K562 (cell line): ENCODE measurements around the gene C12orf60. TPM values are rescaled to one million over a fixed set of nuclear protein-coding genes. Genes with fewer than 3 reads are reported as not detected.

Experiments
- ATAC-seq: fragments of 200-7000 bp; cut with Tn5 transposase; 3 replicates; pipeline ENCODE4 v1.9.1; 2020; ENCODE audit warnings: moderate library complexity
- BruUV-seq: library from RNA; stranded (reverse); fragments of 400-500 nt; replicated peaks from 2 replicates; lab custom pipeline; 2021; lab: Mats Ljungman, UMichigan
- CTCF ChIA-PET: fragments of 300-600 bp; formaldehyde crosslinking; extraction: SDS; loops from one replicate; lab custom pipeline; 2021; ENCODE audit warnings: low intra/inter-chr PET ratio; lab: Yijun Ruan, JAX
- POLR2A ChIA-PET: fragments of 300-600, 350-650 bp; sonication (Branson Sonifier 250); formaldehyde crosslinking; extraction: SDS; loops from one replicate; lab custom pipeline; 2021; ENCODE audit warnings: antibody characterized with exemption, inconsistent platforms; lab: Yijun Ruan, JAX
- DNase-seq, 4 experiments: peaks; one replicate each; pipeline versions ENCODE4 v3.0.0 to v3.0.0-alpha.2; 2011 to 2018; ENCODE audit warnings: low spot score in 3 of 4, mixed read lengths in 3 of 4; ENCODE audit errors: extremely low read depth in 1 of 4
- FAIRE-seq: peaks from 2 replicates; lab custom pipeline; 2011; peaks lifted over from hg19 to GRCh38; lab: Jason Lieb, UNC
- H2AFZ ChIP-seq: 2 replicates; pipeline ENCODE4 v1.6.0; 2011; ENCODE audit warnings: low read depth, low read length, control low read depth, inconsistent platforms
- H3K27ac ChIP-seq: fragments of 200-600 bp; 3 replicates; pipeline ENCODE4 v1.8.0; 2011; ENCODE audit warnings: low read depth, mild to moderate bottlenecking, control low read depth, inconsistent platforms, low read length, moderate library complexity, mixed read lengths; ENCODE audit errors: extremely low read depth
- H3K27me3 ChIP-seq, 2 experiments: fragments of 300-600 bp in 1 of 2; 2 replicates in 1 of 2; 3 replicates in 1 of 2; pipeline versions ENCODE4 v1.6.0 to v1.8.0; 2011; ENCODE audit warnings: inconsistent platforms in 2 of 2, low read length in 2 of 2, mild to moderate bottlenecking in 1 of 2, mixed read lengths in 1 of 2, moderate library complexity in 1 of 2; ENCODE audit not compliant: control insufficient read depth in 2 of 2, insufficient read depth in 2 of 2
- H3K36me3 ChIP-seq: fragments of 300-600 bp; 3 replicates; pipeline ENCODE4 v1.8.0; 2011; ENCODE audit warnings: mild to moderate bottlenecking, low read length, inconsistent platforms; ENCODE audit not compliant: control insufficient read depth, insufficient read depth
- H3K4me1 ChIP-seq, 2 experiments: fragments of 200-600 bp in 1 of 2; replicated peaks in 1 of 2; 2 replicates in 1 of 2; 3 replicates in 1 of 2; pipeline versions ENCODE4 v1.5.1 to v1.8.0; 2011; ENCODE audit warnings: inconsistent platforms in 2 of 2, low read length in 2 of 2, mild to moderate bottlenecking in 1 of 2, mixed read lengths in 1 of 2, moderate library complexity in 1 of 2; ENCODE audit not compliant: control insufficient read depth in 2 of 2, insufficient read depth in 2 of 2
- H3K4me2 ChIP-seq: 2 replicates; pipeline ENCODE4 v1.6.1; 2011; ENCODE audit warnings: low read length, control low read depth, inconsistent platforms, mixed read lengths; ENCODE audit not compliant: insufficient read depth
- H3K4me3 ChIP-seq: fragments of 200-600 bp; sonication (generic), shearing (Covaris generic); 2 replicates; pipeline ENCODE4 v1.5.1; 2016; ENCODE audit warnings: control low read depth, inconsistent platforms
- H3K79me2 ChIP-seq: fragments of 200-600 bp; 3 replicates; pipeline ENCODE4 v1.8.0; 2011; ENCODE audit warnings: low read length, inconsistent platforms; ENCODE audit not compliant: control insufficient read depth, insufficient read depth
- H3K9ac ChIP-seq, 2 experiments: 2 replicates each; pipeline versions ENCODE4 v1.6.0 to v1.6.1; 2011; ENCODE audit warnings: low read depth in 2 of 2, low read length in 2 of 2, control low read depth in 1 of 2, inconsistent platforms in 1 of 2, mild to moderate bottlenecking in 1 of 2, mixed read lengths in 1 of 2; ENCODE audit not compliant: insufficient read depth in 1 of 2
- H3K9me1 ChIP-seq: one replicate; pipeline ENCODE4 v1.6.0; 2011; ENCODE audit warnings: inconsistent platforms, mild to moderate bottlenecking, low read length, moderate library complexity; ENCODE audit not compliant: control insufficient read depth, insufficient read depth
- H3K9me3 ChIP-seq: replicated peaks from 2 replicates; pipeline ENCODE4 v1.5.1; 2011; ENCODE audit warnings: low read depth, low read length, inconsistent platforms; ENCODE audit not compliant: control insufficient read depth, insufficient read depth
- H4K20me1 ChIP-seq: replicated peaks from 2 replicates; pipeline ENCODE4 v1.6.1; 2011; ENCODE audit warnings: low read length, inconsistent platforms, mixed read lengths; ENCODE audit not compliant: control insufficient read depth, insufficient read depth
- ARID4B ChIP-seq: sonication (generic); formaldehyde crosslinking; IDR thresholded peaks from 2 replicates; pipeline ENCODE4 v1.8.0; 2022; ENCODE audit warnings: mild to moderate bottlenecking, missing genetic modification reagents
- ZFP1 ChIP-seq: fragments of 450-650 bp; formaldehyde crosslinking; IDR thresholded peaks from 2 replicates; pipeline ENCODE4 v1.4.0; 2020; ENCODE audit warnings: mild to moderate bottlenecking, mixed read lengths
- ZFX ChIP-seq: sonication (generic); formaldehyde crosslinking; IDR thresholded peaks from 2 replicates; pipeline ENCODE4 v1.8.0; 2022; ENCODE audit warnings: mild to moderate bottlenecking, missing genetic modification reagents, moderate library complexity
- ZNF184 ChIP-seq: sonication (generic); formaldehyde crosslinking; IDR thresholded peaks from 2 replicates; pipeline ENCODE4 v1.5.0; 2020; ENCODE audit warnings: missing genetic modification reagents
- WGBS: fragments of 100-300 bp; shearing (Covaris generic); methylation state at CpG from one replicate; pipeline ENCODE4 v1.1.6; 2016; ENCODE audit warnings: low coverage, mixed read lengths; ENCODE audit not compliant: insufficient coverage; ENCODE audit errors: missing lambda C conversion rate; 5-methylcytosine and 5-hydroxymethylcytosine counted together
- in situ Hi-C: fragments of 300-500 bp; cut with MboI; formaldehyde crosslinking; loops from 4 replicates; pipeline ENCODE4 v1.15.0; 2018; ENCODE audit warnings: inconsistent platforms, mixed read lengths
- intact Hi-C: fragments of 100-400 bp; cut with micrococcal nuclease; formaldehyde crosslinking; loops from 2 replicates; pipeline ENCODE4 v1.14.2; 2022
- polyA plus RNA-seq, 8 experiments: library from polyadenylated mRNA; depleted of rRNA in 4 of 8; stranded (reverse) in 5 of 8; unstranded in 3 of 8; fragments of >200 nt; fragmentation: Nextera tagmentation in 2 of 8; fragmentation: Illumina TruSeq in 1 of 8; extraction: Ambion mirVana in 2 of 8; extraction: Trizol in 1 of 8; gene quantifications; 2 replicates each; pipeline versions ENCODE4 v1.2.1 to v1.2.3, GENCODE V29; 2011 to 2014; ENCODE audit warnings: inconsistent platforms in 1 of 8, missing spikeins in 1 of 8
- total RNA-seq, 7 experiments: library from RNA; depleted of rRNA in 6 of 7; stranded (reverse); fragments of >200 nt in 6 of 7; fragmentation: Illumina TruSeq in 2 of 7; extraction: Trizol in 2 of 7; gene quantifications; 2 replicates each; pipeline versions ENCODE4 v1.2.1 to v1.2.3, GENCODE V29; 2011 to 2021; ENCODE audit warnings: low replicate concordance in 1 of 7

The C12orf60 gene
- total and polyA plus RNA-seq, 9 of the 15 experiments (the other 6 are each of a cell fraction or from before 2014, with no cell fraction given) = 0.41 to 4.4 (median 2.5) TPM

- Histone ChIP-seq H4K20me1 (no peaks in the 10 kb centered on the region), H3K9ac (no peak overlapping the region), H3K4me2 (no peak overlapping the region), H3K4me1 (peaks cover 0 to 10% of the 10 kb centered on the region in 2 experiments; a peak in 2 of 5 replicates), H3K27ac (no peak overlapping the region), H3K9me1 (no peaks in the 10 kb centered on the region), H3K27me3 (no peaks in the 10 kb centered on the region), H3K4me3 (no peak overlapping the region), H2AFZ (no peak overlapping the region), H3K36me3 (no peaks in the 10 kb centered on the region), H3K79me2 (no peaks in the 10 kb centered on the region), H3K9me3 (no peaks in the 10 kb centered on the region)
- ChIA-PET POLR2A (no interaction called here), CTCF (no interaction called here)
- BruUV-seq = no TSS peak
- TF ChIP-seq ZFX (CRISPR knock-in tag) (no peak), ZFP1 (CRISPR knock-in tag) (no peak), ZNF184 (CRISPR knock-in tag) (no peak), ARID4B (no peak)
- intact Hi-C loops = loop anchor here (5.0 to 10.0 kb wide), 2 partner anchors 45 to 78 kb away; no protein-coding TSS in a partner anchor
- FAIRE-seq (no peak), DNase-seq (no peak), ATAC-seq (no peak)
- 0% methylated on average over 4 of the region's 4 CpGs for WGBS
- in situ Hi-C loops = loop anchor here (10.0 kb wide), 1 partner anchor 148 kb away; no protein-coding TSS in a partner anchor
These were observed 43.6 kb downstream of the C12orf60 start for GRCh38 chr12:14846876-14847580.
